HT1080 (cell line): ENCODE data around the gene MELTF. TPM values are rescaled to one million over a fixed set of nuclear protein-coding genes. Genes with fewer than 3 reads are reported as not detected.

Source experiments
- DNase-seq: peaks from one replicate; pipeline ENCODE4 v3.0.0-alpha.2; 2015; ENCODE audit warnings: low read depth
- total RNA-seq: library from RNA; depleted of rRNA; stranded (reverse); fragments of >200 nt; shearing (Covaris generic); gene quantifications from 2 replicates; pipeline ENCODE4 v1.2.3, GENCODE V29; 2014

The MELTF gene
- total RNA-seq, 1 experiment from 2014 or later: 97.0 TPM

DNA sequence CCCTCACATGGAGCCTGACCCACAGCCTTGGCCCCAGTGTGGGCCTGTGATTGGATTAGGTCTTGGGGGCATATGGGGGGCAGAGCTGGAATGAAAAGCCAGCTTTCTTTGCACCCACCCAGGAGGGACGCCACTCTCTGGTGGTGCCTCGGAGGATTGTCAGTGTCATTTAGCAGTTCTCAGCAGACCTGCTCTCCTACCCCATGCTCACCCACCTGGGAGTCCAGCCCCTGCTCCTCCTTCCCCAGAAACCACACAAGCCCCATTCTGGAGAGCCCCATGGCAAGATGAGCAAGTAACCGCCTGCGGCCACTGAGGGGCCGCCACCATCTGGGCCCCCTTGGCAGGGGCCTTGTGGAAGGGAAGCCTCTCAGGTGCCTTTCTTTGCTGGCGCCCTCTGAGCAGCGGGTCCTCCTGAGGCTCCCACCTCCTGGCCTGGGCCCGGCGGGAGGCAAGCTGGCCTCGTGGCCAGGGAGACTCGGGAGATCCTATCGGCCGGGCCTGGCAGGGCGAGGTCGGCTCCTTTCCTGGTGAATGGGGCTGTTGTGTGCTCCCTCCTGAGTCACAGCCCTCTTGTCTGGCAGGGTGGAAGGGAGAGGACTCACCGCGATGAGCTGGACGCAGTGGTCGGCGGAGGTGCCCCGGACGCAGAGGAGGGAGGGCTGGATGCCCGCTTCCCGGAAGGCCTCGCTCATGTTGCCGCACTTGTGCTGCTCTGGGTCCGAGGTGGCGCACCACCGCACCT, 2.3 kb downstream of the MELTF start:
- peak; percentile 94 for DNase-seq

DNA sequence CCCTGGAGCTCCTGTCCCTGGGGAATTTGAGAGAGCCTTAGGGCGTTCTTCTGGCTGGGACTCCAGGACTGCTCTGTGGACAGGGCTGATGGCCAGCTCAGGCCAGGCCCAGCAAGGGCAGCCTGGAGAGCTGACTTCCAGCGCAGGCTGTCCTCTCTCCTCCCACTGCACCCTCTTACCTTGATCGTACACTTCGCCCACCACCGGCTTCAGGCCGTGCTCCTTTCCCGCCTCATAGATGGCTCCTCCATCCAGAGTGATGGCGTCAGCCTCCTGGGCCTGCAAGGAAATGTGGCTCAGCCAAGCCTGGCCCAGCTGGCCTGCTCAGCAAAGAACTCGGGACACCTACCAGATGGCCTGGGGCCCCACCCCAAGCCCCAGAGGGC, 3.1 kb downstream of the MELTF start:
- no peak for DNase-seq

DNA sequence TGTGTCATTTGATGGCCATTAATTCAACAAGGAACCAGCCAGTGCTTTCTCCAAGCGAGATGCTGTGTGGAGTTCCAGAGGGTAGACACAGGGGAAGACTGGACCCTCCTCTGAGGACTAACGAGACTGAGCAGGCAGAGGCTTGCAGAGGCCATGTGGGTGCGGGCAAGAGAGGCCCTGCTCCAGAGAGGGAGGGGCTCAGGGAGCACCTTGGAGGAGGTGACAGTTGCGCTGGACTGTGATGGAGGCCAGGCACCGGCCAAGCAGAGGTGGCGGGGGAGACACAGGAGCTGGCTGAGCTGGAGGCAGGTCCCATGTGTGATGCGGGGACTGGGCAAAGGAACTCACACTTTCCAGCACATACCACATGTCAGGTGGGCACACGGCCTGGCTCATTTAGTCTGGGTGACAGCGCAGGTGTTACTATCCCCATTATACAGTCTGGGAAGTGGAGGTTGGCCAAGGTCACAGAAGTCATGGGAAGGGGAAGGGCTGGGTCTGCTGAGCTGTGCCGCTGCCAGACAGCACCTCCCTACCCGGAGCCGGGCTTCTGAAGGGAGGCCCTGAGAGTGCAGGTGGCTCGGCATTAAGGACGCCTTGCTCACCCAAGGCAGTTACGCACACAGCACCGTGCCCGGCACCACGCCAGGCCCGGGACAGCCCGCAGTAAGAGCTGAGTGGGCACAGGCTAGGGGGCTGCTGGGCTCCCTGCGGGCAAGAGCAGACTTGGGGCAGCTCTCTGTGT, 3.7 kb downstream of the MELTF start:
- DNase-seq: no peak

DNA sequence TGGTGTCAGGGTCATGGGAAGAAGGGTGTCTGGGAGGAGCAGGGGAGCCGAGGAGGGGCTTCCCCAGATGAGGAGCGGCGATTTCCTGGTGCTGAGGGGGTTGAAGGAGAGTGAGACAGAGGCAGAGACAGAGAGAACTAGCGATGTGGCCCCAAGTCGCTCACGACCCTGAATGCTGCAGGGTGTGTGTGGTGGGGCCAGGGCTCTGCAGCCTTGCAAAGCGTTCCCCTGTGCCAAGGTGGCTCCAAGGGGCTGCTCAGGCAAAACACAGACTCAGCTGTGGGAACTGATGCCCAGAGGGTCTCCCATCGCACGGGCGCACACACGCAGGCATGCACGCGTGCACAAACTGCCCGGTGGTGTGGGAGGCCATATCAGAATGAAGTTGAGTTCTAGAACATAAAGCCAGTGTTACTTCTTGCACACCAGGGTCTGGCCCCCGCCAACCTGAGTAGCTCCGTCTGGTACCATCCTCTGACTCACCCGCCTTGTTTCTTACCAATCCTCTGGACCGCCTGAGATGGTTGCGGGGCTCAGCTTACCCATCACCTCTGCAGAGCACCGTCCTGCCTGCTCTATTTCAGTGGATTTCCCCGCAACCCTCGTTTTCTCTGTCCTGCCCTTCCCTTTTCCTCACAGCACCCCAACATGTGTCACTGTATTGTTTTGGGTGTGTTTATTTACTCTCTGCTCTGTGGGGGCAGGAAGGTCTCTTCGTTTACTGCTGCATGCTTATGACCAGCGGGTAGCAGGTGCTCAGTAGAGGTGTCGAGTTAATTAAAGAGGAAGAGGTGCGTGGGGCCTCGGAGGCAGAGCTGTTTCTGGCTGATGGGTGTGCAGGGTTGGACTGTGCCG, 4.5 kb downstream of the MELTF start:
- no peak for DNase-seq

DNA sequence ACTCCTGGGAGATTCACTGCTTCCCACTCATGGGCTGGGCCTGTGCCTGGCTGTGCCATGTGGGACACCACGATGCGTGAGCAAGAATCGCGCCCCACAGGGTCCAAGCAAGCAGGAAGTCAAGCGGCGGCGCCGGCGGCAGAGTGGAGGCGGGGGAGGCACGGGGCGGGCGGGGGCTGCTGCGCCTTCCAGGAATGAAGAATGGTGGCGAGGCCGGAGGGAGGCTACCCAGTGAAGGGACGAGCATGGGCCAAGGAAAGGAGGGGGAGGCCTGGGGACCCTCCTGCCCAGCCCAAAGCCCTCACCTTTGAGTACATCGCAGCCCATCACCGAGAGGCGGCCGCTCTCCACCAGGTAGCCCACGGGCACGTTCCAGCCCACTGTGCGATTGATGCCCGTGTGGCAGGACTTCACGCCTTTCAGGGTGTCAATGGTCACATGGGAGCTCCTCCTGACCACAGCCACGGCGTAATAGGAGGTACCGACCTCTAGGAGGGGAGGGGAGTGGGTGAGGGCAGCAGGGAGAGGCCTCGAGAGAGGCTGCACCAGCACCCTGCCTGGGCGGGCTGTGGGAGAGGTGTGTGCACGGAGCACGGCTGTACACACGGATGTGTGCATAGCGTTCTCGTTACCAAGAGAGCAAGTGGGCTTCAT, 5.5 kb downstream of the MELTF start:
- DNase-seq: no peak

DNA sequence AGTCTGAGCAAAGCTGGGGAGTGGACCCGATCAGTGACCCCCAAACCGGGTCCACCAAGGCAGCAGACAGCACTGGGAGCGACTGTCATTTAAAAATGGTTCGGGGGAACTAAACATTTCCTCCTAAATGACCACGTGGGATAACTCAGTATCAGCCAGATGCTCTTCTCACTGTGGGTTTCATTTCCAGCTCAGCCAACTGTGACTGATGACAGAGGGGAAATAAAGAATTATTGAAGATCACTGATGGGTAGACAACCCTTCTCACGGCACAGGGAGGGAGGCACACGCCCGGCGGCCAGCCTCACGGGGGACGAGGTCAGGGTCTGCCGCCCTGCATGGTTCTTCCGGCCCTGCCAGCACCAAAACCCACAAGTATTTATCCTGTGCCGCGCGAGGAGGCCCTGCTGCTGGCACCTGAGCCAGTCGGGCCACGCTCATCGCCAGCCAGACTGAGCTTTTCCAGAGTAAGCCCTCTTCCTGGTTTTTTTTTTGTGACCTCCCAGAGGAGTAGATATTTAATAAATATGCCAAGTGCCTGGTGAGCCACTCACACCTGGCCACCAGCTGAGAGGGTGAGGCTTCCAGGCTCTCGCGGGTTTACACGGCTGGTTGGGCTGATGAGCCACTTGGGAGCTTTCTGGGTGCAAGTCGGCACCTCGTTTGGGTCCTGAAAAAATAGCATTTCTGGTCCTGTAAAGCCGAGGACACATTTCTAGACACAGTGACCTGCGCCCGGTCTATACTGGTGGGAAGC, 6.2 kb downstream of the MELTF start:
- no peak for DNase-seq

DNA sequence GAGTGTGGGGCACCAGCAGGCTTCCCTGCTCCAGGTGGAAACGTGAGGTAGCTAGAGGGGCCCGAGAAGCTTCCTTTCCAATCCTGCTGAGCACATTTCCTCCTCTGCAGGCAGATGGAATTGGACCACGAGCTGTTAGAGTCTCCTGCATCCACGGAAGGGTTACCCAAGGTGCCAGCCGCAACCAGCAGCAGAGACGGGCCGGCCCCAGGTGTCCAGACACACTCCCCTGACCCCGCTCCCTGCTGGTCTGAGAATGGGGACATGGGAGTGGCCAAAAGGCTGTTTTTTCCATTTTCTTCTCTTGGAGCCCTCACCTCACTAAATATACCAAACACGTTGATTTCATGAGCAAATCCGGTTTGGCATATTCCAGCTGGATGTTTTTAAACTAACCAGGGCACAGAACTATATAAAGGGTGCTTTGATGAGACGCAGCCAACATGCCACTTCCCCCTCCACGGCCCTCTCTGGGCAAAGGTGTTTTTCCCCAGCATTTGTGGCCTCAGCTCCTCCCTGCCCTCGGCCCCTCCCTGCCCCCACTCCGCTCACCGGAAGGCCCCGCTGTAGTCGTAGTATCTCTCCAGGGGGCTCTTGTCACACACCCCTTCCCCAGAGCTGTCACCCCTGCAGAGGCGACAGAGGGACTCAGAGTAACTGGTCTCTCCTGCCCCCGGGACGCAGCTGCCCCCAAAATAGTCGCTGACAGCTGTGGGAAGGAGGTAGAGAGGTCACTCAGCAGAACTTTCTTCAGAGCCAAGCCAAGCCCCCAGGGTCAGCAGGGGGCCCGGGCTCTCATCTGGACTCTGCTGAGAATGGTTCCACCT, 7.0 kb downstream of the MELTF start:
- no peak for DNase-seq

DNA sequence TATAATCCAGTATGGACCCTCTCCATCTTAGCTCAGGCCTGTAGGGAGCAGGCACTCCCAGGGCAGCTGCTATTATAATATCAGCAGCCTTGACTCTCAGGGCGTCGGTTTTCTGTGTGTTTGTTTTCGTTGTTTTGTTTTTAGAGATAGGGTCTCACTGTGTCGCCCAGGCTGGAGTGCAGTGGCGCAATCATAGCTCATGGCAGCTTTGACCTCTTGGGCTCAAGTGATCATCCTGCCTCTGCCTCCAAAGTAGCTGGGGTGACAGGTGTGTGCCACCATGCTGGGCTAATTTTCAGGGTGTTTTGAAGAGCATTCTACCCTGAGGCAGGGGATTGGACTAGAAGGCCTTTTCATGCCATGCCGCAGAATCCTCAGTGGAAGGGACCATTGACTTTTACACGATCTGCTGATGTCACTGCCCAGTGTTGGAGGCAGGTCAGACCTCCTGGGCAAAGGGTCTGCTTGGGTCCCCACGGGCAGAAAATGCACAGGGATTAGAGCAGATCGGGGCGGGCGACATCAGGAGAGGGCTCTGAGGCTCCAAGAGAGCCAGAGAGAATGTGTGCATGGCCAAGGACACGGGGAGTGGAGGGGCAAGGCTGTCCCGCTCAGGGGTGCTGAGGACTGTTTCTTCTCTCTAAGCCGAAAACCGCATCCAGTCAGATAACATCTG, 7.8 kb downstream of the MELTF start:
- DNase-seq: no peak

DNA sequence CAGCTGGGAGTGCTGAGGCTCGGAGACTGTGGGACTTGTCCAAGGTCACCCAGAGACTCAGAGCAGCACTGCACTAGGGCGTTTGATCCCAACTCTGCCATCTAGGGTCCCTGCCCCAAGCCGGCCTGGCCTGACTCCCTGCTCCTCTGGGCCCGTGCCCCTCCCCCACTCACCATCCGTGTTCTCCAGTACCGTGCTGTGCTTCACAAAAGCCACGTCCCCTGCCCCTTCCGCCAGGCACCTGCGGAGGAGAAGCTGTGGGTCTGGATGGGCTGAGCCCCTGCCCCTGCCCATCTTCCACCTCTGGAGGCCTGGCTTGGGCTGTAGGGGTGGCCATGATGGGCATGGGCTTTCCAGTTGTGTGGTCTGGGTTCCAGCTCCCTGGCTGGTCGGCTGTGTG, 8.4 kb downstream of the MELTF start:
- DNase-seq: no peak

DNA sequence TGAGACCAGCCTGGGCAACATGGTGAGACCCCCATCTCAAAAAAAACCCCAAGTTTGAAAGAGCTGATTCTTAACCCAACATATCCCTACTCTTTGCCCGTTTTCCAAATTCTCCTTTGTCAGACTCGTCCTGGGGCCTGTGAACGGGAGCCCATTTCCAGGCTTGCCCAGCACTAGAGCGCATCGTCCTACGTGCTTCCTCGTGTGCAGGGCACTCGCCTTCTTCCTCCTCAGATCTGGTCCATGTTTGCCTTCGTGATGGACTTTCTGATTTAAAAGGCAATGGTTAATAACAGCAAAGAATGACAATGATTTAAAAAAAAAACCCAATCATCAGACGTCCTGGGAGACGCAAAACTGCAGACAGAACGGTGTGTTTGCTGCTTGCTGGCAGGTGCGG, 10.1 kb downstream of the MELTF start:
- no peak for DNase-seq

DNA sequence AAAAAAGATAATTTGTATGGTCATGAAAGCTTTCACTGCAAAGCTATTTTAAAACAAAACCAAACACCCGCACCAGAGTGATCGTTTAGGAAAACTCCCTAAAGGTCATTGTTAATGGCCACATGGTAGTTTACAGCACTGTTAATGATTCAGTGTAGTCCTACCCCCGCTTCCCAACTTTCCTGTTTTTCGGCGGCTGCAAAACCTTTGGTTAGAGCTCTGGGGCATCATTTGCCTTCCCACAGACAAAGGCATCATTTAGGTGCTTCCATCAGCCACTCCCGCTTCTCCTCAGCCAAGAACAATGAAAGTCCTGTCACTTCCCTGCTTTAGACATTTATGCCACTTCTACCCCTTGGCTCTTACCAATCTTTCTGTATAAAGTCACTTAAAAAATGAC, 10.6 kb downstream of the MELTF start:
- DNase-seq: no peak

DNA sequence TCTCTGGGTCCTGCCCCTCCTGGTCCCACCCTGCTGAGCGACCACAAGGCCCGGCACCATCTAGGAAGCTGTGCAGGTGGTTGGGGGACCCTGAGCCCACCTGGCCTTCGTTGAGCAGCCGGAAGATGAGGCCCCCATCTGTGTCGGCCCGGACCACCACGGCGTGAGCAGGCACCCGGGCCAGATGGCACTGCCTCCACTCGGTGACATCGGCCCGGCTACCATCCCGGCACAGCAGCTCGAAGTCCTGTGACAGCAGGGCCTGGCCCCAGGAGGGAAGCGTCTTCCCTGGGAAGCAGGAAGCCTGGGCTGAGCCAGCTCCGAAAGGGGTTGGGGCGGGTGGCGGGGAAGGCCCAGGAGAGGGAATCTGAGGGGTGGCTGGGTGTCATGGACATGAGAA, 12.6 kb downstream of the MELTF start:
- DNase-seq: no peak

DNA sequence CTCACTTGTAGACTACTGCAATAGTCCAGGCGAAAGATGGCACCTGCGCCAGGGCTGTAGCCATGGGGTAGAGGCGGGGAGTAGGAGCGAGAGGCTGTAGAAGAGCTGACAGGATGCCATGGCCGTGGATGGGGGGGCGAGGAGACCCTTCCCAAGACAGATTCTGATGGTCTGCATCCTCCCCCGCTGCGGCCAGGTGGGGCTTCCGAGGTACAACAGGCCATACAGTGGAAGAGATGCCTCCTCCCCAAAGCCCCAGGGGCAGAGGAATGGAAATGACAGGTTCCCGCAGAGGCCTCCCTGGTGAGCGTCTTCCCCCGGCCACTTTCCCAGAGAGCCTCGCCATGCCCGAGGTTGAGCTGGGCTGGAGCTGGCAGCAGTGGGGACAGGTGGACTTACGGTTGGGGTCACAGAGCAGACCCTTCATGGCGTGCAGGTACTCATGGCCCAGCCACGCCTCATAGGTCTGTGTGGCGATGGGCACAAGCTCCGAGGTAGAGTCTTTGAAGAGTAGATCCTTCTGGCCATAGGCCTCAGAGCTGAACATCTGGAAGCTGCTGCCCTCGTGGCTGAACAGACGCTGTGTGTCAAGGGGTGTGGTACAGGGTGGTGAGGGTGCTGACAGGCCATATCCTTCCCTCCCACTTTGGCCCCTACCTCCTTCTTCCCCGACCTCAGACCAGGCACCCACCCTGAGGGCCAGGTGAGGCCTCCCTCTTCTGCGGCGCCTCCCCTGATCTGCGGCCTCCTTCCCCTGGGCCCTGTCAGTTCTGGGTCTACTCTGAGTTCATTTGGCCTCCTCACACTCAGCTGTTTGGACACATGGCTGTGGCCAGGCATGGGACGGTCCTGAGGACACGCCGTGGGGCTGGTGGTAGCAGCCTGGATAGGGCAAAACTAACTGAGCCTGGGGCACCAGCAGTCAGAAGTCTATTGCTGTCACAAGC, 13.6 kb downstream of the MELTF start:
- no peak for DNase-seq

DNA sequence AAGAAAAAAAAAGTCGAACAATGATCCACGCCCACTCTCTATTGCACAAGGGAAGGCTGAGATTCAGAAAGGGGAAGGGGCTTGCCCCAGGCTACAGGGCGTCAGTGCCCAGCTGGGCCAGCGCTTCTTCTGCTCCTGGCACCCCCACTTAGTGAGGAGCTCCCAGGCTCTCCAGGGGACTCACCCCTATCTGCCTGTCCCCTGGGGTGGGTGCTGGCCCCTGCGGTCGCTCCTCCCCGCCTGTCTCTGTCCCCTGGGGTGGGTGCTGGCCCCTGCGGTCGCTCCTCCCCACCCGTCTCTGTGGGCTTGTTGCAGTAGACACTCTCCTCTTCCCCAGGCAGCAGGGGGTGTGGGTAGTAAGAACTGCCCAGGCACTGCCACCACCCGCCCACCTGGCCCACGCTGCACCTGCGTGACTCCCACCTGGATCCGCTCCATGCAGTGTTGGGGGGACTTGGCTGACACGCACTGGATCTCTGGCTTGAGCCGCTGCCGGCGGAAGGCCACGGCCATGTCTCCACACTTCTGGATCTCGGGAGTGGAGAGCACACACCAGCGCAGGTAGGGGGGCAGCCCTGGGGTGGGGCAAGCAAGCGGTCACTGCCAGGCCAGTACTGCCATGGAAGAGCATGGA, 14.6 kb downstream of the MELTF start:
- no peak for DNase-seq

DNA sequence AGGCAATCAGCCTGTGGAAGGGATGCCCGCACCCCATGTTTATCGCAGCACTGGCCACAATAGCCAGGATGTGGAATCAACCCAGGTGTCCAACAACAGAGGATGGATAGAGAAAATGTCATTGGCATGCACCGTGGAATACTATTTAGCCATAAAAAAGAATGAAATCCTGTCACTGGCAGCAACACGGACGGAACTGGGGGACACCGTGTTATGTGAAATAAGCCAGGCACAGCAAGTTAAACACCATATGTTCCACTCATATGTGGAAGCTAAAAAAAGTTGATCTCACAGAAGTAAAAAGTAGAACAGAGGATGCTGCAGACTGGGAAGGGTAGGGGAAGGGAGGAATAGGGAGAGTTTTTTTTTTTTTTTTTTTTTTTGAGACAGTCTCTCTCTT, 15.6 kb downstream of the MELTF start:
- DNase-seq: no peak

DNA sequence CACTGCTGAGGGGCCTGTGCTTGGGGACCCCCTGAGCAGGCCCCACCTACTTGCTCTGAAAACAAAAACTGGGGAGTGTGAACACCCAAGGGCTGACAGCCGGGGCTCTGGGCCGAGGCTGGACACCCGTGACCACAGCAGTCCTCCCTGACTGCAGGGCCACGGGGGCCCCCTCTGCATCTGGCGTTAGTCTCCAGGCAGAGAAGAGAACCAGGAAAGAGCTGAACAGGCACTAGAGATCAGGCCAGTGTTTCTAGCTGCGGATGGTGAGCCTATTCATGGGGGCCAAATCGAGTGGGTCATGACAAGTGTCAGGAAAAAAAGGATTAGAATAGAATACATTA, 17.1 kb downstream of the MELTF start:
- DNase-seq: no peak

DNA sequence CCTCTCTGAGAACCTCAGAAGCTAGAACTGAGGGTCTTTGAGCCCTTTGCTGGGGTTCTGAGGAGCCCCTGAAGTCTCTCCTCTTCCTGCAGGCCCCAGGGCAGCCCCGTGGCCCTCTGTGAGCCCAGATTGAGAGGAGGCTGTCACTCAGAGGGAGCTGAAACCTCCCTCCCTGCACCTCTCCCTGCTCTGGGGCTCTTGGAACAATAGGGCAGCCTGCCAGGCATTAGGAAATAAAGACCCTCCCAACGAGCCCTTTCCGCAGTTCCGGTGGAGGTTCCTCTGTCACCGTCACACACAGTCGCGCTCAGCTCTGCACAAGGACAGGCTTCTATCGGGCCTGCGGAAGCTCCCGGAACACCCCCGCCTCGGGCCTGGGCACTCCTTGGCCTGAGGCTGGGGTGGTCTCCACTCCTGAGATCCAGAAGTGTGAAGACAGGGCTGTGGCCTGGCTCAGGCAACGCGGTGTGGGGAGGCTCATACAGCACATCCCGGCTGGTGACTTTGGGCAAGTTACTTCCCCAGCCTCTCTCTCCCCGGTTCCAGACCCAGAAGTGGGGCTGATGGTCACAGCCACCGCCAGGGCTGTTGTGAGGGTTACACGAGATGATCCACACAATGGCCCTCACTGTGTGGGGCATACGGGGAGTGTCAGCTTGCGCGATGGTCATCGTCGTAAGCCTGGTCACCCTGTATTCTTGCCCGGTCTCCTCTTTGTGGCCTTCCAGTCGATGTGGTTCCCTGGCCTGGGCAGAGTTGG, 17.7 kb downstream of the MELTF start:
- DNase-seq: no peak
